Chondrocyte (in vitro differentiated cells): Measurements from ENCODE around the gene PARN. TPM values are rescaled to one million over a fixed set of nuclear protein-coding genes. Genes with fewer than 3 reads are reported as not detected.

Source experiments
- DNase-seq: peaks from one replicate; pipeline ENCODE4 v3.0.0; 2021; ENCODE audit warnings: mixed read lengths, low spot score
- H3K27ac Mint-ChIP-seq: one replicate; pipeline ENCODE4 v1.8.0; 2021; ENCODE audit warnings: mild to moderate bottlenecking, moderate library complexity, mixed read lengths; ENCODE audit not compliant: unreplicated experiment
- H3K27me3 Mint-ChIP-seq: 2 replicates; pipeline ENCODE4 v1.8.0; 2021; ENCODE audit warnings: low read depth, mixed read lengths
- H3K36me3 Mint-ChIP-seq: 2 replicates; pipeline ENCODE4 v1.8.0; 2021; ENCODE audit warnings: low read depth, mixed read lengths
- H3K4me1 Mint-ChIP-seq: 2 replicates; pipeline ENCODE4 v1.8.0; 2021; ENCODE audit warnings: low read depth, mild to moderate bottlenecking, mixed read lengths
- H3K4me3 Mint-ChIP-seq: one replicate; pipeline ENCODE4 v1.8.0; 2021; ENCODE audit warnings: mild to moderate bottlenecking, moderate library complexity, mixed read lengths; ENCODE audit not compliant: unreplicated experiment
- H3K9me3 Mint-ChIP-seq: 2 replicates; pipeline ENCODE4 v1.8.0; 2021; ENCODE audit warnings: low read depth, mixed read lengths
- CTCF ChIP-seq: fragments of 200-600 bp; sonication (generic); IDR thresholded peaks from 2 replicates; pipeline ENCODE4 v1.5.0; 2021; ENCODE audit warnings: antibody characterized with exemption, mild to moderate bottlenecking, moderate library complexity
- total RNA-seq: library from RNA; stranded (reverse); gene quantifications from 3 replicates; pipeline ENCODE4 v1.2.1, GENCODE V29; 2021

The PARN gene
- total RNA-seq, 1 donor from 2014 or later = 24.1 TPM

- no peak for TF ChIP-seq CTCF
- Mint-ChIP-seq H3K4me1 (peaks cover 26% of the 10 kb centered on the region), H3K9me3 (no peaks in the 10 kb centered on the region), H3K27me3 (no peaks in the 10 kb centered on the region), H3K4me3 (no peak overlapping the region), H3K27ac (no peak overlapping the region), H3K36me3 (peaks cover 6% of the 10 kb centered on the region)
- DNase-seq = no peak
Observed at GRCh38 chr16:14449334-14449733, 180.7 kb downstream of the PARN start.

GRCh38 chr16:14448879-14449278, 181.2 kb downstream of the PARN start:
- Mint-ChIP-seq H3K4me3 (no peak overlapping the region), H3K27ac (no peak overlapping the region), H3K4me1 (peaks cover 24% of the 10 kb centered on the region), H3K27me3 (no peaks in the 10 kb centered on the region), H3K36me3 (peaks cover 5% of the 10 kb centered on the region), H3K9me3 (no peaks in the 10 kb centered on the region)
- no peak for TF ChIP-seq CTCF
- no peak for DNase-seq

- H3K9me3 Mint-ChIP-seq = no peaks in the 10 kb centered on the region
- H3K27ac Mint-ChIP-seq = no peak overlapping the region
- peaks cover 5% of the 10 kb centered on the region for H3K36me3 Mint-ChIP-seq
- DNase-seq = no peak
- H3K4me1 Mint-ChIP-seq = peaks cover 24% of the 10 kb centered on the region
- no peak for TF ChIP-seq CTCF
- no peak overlapping the region for H3K4me3 Mint-ChIP-seq
- no peaks in the 10 kb centered on the region for H3K27me3 Mint-ChIP-seq
Observed at GRCh38 chr16:14447783-14448182, 182.3 kb downstream of the PARN start.

- peaks cover 5% of the 10 kb centered on the region for H3K36me3 Mint-ChIP-seq
- no peak overlapping the region for H3K27ac Mint-ChIP-seq
- H3K4me3 Mint-ChIP-seq = no peak overlapping the region
- H3K9me3 Mint-ChIP-seq = no peaks in the 10 kb centered on the region
- H3K27me3 Mint-ChIP-seq = no peaks in the 10 kb centered on the region
- no peak for DNase-seq
- peaks cover 24% of the 10 kb centered on the region for H3K4me1 Mint-ChIP-seq
- no peak for TF ChIP-seq CTCF
Observed at GRCh38 chr16:14446796-14447195, 183.3 kb downstream of the PARN start.

GRCh38 chr16:14445937-14446715, 183.9 kb downstream of the PARN start:
- peaks cover 5% of the 10 kb centered on the region for H3K36me3 Mint-ChIP-seq
- DNase-seq = no peak
- no peak overlapping the region for H3K4me3 Mint-ChIP-seq
- peaks cover 24% of the 10 kb centered on the region for H3K4me1 Mint-ChIP-seq
- H3K9me3 Mint-ChIP-seq = no peaks in the 10 kb centered on the region
- H3K27me3 Mint-ChIP-seq = no peaks in the 10 kb centered on the region
- no peak for TF ChIP-seq CTCF
- no peak overlapping the region for H3K27ac Mint-ChIP-seq
